Uterus (tissue), 2 donors: ENCODE results near the gene SCARF2.

ENCODE experiments used
- POLR2A ChIP-seq, 2 donors: fragments of 450-650 bp; IDR thresholded peaks; one replicate each; pipeline ENCODE4 v1.6.1; 2016; ENCODE audit warnings: antibody characterized with exemption in 2 of 2, mild to moderate bottlenecking in 1 of 2, moderate library complexity in 1 of 2
- TF ChIP-seq, protein P1 (sequence below), 4 experiments: fragments of 200-600 bp in 2 of 4; fragments of 450-650 bp in 2 of 4; sonication (generic) in 2 of 4; IDR thresholded peaks; one replicate each; pipeline ENCODE4 v1.5.1; 2016 to 2019; ENCODE audit warnings: antibody characterized with exemption in 4 of 4, mild to moderate bottlenecking in 2 of 4, moderate library complexity in 1 of 4

DNA sequence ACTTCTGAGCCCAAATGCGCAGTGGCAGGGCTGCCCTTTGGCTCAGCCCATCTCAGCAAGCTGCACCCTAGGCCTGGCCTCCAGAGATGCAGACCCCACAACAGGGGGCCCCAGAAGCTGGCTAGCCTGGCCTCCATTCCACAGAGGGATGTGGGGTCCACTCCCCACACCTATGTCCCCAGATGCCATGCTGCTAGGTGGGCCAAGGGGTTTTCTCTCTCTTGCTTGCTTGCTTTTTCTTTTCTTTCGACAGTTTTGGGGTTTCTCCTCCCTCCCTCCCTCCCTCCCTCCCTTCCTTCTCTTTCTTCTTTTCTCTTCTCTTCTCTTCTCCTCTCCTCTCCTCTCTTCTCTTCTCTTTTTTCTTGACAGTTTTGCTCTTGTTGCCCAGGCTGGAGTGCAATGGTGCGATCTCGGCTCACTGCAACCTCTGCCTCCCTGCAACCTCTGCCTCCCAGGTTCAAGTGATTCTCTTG is 9.6 kb downstream of the SCARF2 start:
- no peak for TF ChIP-seq POLR2A (IDR thresholded peaks at IDR 0.05)
- TF ChIP-seq, protein P1, sequence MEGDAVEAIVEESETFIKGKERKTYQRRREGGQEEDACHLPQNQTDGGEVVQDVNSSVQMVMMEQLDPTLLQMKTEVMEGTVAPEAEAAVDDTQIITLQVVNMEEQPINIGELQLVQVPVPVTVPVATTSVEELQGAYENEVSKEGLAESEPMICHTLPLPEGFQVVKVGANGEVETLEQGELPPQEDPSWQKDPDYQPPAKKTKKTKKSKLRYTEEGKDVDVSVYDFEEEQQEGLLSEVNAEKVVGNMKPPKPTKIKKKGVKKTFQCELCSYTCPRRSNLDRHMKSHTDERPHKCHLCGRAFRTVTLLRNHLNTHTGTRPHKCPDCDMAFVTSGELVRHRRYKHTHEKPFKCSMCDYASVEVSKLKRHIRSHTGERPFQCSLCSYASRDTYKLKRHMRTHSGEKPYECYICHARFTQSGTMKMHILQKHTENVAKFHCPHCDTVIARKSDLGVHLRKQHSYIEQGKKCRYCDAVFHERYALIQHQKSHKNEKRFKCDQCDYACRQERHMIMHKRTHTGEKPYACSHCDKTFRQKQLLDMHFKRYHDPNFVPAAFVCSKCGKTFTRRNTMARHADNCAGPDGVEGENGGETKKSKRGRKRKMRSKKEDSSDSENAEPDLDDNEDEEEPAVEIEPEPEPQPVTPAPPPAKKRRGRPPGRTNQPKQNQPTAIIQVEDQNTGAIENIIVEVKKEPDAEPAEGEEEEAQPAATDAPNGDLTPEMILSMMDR (IDR thresholded peaks at IDR 0.05) = no peak
